Stimulated activated naive CD8-positive, alpha-beta T cell treated with anti-CD3 and anti-CD28 coated beads, Interleukin-15, amount 100 ng/mL, for 72 hours (primary cell): ENCODE data around the gene CHMP4A.
A peak's percentile ranks its signal among the peaks of the same experiment; 100 is the strongest.

ENCODE experiments used
- ATAC-seq: fragments of 150-1000 bp; cut with Tn5 transposase; 2 replicates; pipeline ENCODE4 v1.10.0; 2021; ENCODE audit warnings: mild to moderate bottlenecking, moderate library complexity
- DNase-seq, 2 donors: peaks; one replicate each; pipeline ENCODE4 v3.0.0; 2021 to 2022
- H3K27ac Mint-ChIP-seq, 2 donors: one replicate each; pipeline ENCODE4 v1.8.0; 2022; ENCODE audit warnings: mild to moderate bottlenecking in 2 of 2, mixed read lengths in 2 of 2, moderate library complexity in 2 of 2
- H3K27me3 Mint-ChIP-seq: one replicate; pipeline ENCODE4 v1.8.0; 2022; ENCODE audit warnings: mixed read lengths
- H3K4me1 Mint-ChIP-seq: one replicate; pipeline ENCODE4 v1.8.0; 2022; ENCODE audit warnings: mild to moderate bottlenecking, mixed read lengths
- H3K4me3 Mint-ChIP-seq, 2 donors: one replicate each; pipeline ENCODE4 v1.8.0; 2022; ENCODE audit warnings: mild to moderate bottlenecking in 2 of 2, mixed read lengths in 2 of 2, moderate library complexity in 1 of 2
- H3K9me3 Mint-ChIP-seq, 2 donors: one replicate each; pipeline ENCODE4 v1.8.0; 2022; ENCODE audit warnings: mixed read lengths in 2 of 2

Gene CHMP4A

DNA sequence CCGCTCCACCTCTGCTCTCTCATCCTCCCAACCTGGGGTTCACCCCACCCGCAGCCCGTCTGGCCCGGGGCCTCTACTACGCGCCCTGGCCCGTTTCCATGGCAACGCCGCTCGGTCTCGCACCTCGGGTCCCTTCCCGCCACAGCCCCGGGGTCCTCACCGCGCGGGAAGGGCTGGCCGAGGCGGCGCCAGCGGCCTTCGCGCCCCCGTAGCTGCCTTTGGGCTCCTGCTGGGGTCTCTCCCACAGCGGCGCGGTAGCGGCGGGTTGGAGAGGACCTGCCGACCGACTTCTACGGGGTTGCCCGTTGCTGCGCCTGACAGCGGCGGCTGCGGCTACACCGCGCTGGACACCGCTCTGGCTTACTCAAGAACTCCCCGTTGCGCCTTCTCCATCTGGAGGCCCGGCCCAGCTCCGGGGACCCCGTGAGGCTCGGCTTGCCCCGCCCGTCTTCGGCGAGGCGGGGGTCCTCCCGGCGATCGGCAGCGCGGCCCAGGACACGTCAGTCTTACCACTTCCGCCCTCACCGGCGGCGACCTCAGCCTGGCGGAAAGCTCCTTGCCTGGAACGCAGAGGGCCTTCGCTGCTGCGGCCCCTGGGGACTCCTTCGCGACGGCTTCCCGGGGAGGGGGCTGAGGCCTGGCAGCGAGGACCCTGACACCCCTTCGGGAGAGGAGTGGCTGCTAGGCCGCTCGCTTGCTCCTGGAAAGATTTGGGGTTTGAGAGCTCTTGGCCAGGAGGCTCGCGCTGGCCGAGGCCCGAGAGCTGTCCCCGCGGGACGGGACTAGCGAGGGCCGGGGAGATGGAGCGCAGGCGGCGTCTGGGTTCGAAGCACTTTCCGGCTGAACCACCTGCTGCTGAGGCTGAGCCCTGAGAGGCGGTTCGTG lies 17.9 kb downstream of the CHMP4A start, which contains the start of gene TM9SF1:
Gene TM9SF1 (minus strand): TSS at position 256 of the 885 bp plus-strand sequence. CDS start 422 bp downstream, outside the sequence.
- peak within 1 kb of the TSS; percentile 94 to 98 for H3K4me3 Mint-ChIP-seq
- peak within 1 kb of the TSS; percentile 99 to 100 for H3K27ac Mint-ChIP-seq
- DNase-seq: peak; percentile 86 to 90
- peaks cover 67% of the 10 kb centered on the region for H3K4me1 Mint-ChIP-seq
- ATAC-seq: peak; percentile 95
- no peaks in the 10 kb centered on the region for H3K9me3 Mint-ChIP-seq
- no peaks in the 10 kb centered on the region for H3K27me3 Mint-ChIP-seq

DNA sequence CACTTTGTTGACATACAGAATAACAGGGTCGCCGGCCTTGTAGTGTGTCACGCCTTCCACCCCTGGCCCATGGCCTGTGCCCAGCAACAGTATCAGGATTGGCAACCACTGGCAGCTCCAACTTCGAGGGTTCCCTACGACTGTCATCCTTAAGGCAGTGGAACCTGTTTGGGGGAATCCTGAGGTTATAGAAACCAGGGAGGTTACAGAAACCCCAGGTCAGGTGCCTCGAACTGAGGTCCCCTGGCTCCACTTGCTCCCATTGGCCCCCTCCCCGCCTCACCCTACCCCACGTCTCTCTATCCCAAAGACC lies 18.5 kb downstream of the CHMP4A start:
- ATAC-seq (no peak), DNase-seq (no peak)
- H3K4me3 Mint-ChIP-seq: peak overlapping the region; percentile 94 to 98
- peak overlapping the region; percentile 78 to 100 for H3K27ac Mint-ChIP-seq
- H3K4me1 Mint-ChIP-seq: peaks cover 72% of the 10 kb centered on the region
- no peaks in the 10 kb centered on the region for H3K27me3 Mint-ChIP-seq
- H3K9me3 Mint-ChIP-seq: no peaks in the 10 kb centered on the region

DNA sequence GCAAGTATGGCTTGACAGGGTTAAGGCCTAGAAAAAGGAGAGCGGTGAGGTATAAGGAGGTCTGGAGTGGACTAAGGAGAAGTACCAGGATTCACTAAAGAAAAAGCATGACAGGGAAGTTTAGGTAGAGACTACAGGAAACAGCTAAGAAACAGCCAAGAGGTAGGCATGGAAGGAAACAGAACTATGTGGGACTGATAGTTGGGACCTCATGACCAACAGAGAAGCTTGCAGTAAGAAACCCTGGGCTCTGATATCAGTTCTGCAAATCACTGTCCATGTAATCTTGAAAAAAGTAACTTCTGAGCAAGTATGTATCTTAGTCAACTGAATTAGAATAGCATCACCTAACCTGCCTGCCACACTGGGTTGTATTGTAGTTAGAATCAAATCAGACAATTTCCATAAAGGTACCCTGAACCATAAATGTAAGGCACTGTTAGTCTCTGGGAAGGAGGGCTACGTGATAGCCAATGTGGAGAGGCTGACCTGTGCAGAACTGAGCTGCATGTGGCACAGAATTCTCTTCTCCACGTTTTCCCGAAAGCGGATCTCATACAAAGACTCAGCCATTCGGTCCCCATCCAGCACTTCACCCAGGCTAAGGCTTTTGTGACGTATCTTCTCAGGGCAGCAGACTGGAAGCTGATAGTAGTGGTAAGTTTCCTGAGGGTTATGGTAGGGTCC lies 19.0 kb downstream of the CHMP4A start:
- Mint-ChIP-seq H3K27ac (peak overlapping the region in 1 of 2 donors; percentile 78), H3K9me3 (no peaks in the 10 kb centered on the region), H3K4me3 (peak overlapping the region; percentile 94 to 98), H3K27me3 (no peaks in the 10 kb centered on the region), H3K4me1 (peaks cover 72% of the 10 kb centered on the region)
- DNase-seq: no peak
- ATAC-seq: no peak

DNA sequence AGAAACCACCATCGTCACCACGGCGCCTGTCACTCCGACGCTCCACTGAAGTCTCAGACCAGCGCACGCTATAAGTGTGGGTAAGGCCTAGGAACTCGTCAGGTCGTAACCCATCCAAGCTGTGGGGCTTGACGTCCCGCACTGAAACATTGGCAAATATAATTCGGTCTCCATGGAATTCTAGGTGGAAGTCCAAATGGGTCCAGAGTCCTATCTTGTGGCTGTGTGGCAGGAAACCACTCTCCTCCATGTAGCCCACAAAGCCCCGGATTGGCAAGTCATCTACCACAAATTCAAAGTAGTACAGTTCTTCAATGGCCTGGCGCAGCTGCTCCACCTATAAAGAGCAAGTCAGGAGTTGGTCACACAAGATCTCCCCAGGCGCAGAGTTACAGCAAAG lies 20.4 kb downstream of the CHMP4A start:
- no peak for DNase-seq
- H3K4me1 Mint-ChIP-seq: peaks cover 74% of the 10 kb centered on the region
- no peak for ATAC-seq
- H3K27me3 Mint-ChIP-seq: no peaks in the 10 kb centered on the region
- no peaks in the 10 kb centered on the region for H3K9me3 Mint-ChIP-seq
- peak overlapping the region in 1 of 2 donors; percentile 65 for H3K27ac Mint-ChIP-seq
- no peak overlapping the region for H3K4me3 Mint-ChIP-seq

DNA sequence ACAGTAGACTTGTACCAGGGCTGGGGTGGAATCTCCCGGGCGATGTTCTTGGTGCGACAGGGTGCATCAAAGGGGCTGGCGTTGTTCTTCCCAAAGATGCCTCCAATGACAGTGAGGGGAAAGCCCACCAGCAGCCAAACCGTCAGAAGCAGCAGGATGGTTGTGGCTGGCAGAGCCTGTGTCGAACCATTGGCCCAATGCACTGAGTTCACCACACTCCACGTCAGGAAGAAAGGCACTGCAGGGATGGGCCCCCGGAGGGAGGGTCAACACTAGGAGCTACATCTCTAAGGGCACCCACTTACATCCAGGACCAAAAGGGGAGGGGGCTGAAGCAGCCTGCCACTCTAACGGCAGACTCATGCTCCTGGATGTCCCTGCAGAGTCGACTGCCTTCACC lies 22.9 kb downstream of the CHMP4A start:
- H3K27ac Mint-ChIP-seq: peak overlapping the region in 1 of 2 donors; percentile 79
- H3K4me1 Mint-ChIP-seq: peaks cover 72% of the 10 kb centered on the region
- H3K4me3 Mint-ChIP-seq: no peak overlapping the region

DNA sequence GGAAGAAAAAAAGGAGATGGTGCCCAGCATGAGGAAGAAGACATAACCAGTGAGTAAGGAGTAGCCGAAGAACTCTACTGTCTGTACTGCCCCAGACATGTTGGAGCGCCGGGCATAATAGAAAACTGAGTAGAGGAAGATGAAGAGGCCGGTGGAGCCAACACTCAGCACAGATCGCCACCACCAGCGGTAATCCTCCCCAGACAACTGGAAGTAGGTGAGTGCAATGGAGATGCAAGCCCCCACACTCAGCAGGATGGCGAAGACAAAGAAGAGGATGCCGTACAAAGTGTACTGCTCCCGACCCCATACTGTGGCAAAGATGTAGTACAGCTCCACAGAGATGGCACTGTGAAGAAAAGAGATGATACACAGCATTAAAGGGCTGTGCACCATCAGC lies 23.8 kb downstream of the CHMP4A start:
- DNase-seq: no peak
- peak overlapping the region in 1 of 2 donors; percentile 45 for H3K27ac Mint-ChIP-seq
- no peaks in the 10 kb centered on the region for H3K27me3 Mint-ChIP-seq
- H3K9me3 Mint-ChIP-seq: no peaks in the 10 kb centered on the region
- peaks cover 69% of the 10 kb centered on the region for H3K4me1 Mint-ChIP-seq
- H3K4me3 Mint-ChIP-seq: peak overlapping the region in 1 of 2 donors; percentile 88
- ATAC-seq: no peak

More for the DNA sequence above, 22.9 kb downstream of the CHMP4A start:
- Mint-ChIP-seq H3K9me3 (no peaks in the 10 kb centered on the region), H3K27me3 (no peaks in the 10 kb centered on the region)
- ATAC-seq (no peak), DNase-seq (no peak)

DNA sequence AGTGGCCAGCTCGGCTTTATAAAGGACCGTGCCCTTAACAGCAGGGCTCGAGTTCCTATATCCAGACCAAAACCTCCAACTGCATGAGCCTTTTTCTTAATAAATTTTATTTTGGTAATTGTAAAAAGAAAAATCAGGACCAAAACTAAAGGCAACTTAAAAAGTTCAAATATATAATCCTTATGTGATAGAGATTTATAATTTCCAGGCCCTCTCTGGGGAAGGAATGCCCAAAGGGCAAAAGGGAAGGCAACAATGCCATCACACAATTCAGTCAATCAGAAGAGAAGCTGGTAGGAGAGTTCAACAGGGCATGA lies 24.3 kb downstream of the CHMP4A start:
- H3K4me1 Mint-ChIP-seq: peaks cover 64% of the 10 kb centered on the region
- H3K27ac Mint-ChIP-seq: peak overlapping the region; percentile 45 to 93
- no peaks in the 10 kb centered on the region for H3K27me3 Mint-ChIP-seq
- DNase-seq (no peak), ATAC-seq (no peak)
- H3K9me3 Mint-ChIP-seq: no peaks in the 10 kb centered on the region
- H3K4me3 Mint-ChIP-seq: peak overlapping the region; percentile 88 to 97

DNA sequence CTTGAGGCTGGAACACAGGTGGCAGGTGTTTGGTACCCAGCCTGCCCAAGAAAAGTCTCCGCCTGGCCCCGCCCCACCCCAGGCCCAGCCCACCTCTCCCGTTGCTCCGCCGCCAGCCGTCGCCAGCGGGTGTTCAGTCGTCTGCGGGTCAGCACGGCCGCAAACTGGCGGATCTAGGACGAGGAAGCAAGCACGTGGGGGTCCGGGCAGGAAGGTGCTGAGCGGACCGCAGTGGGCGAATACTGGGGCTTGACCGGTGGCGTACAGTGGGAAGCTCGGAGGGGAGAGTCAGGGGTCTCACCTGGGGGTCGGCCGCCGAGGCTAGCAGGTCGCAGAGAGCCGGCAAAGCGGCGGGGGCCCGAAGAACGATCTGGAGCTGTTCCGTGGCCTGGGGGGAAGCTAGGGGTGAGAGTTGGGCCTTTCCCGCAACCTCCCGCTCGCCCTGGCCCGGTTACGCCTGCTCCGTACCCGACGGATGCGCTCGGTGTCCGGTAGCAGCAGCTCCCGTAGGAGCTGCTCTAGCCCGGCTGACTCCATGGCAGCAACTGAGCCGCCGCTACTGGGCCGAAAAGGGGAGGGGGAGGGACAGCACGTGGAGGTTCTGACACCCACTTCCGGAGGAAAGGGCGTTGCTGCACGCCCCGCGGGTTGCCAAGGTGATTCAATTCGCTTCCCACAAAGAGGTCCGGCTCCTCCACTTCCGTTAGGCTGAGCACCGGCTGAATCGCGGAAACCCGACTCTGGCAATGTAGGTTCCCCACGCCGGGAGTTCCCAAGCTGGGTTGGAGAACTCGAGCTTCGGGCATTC lies 24.8 kb downstream of the CHMP4A start, which contains the start of gene IPO4:
Gene IPO4 (minus strand): TSS at position 566 of the 808 bp plus-strand sequence. CDS start 29 bp downstream, at position 537.
- H3K27me3 Mint-ChIP-seq: no peaks in the 10 kb centered on the region
- ATAC-seq: peak; percentile 97
- H3K4me1 Mint-ChIP-seq: peaks cover 62% of the 10 kb centered on the region
- peak within 1 kb of the TSS; percentile 45 to 93 for H3K27ac Mint-ChIP-seq
- H3K9me3 Mint-ChIP-seq: no peaks in the 10 kb centered on the region
- peak; percentile 90 to 95 for DNase-seq
- peak within 1 kb of the TSS; percentile 88 to 97 for H3K4me3 Mint-ChIP-seq

GRCh38 chr14:24187539-24187915 lies 25.8 kb downstream of the CHMP4A start:
- H3K9me3 Mint-ChIP-seq: no peaks in the 10 kb centered on the region
- ATAC-seq (no peak), DNase-seq (no peak)
- peak overlapping the region; percentile 88 to 97 for H3K4me3 Mint-ChIP-seq
- peak overlapping the region in 1 of 2 donors; percentile 45 for H3K27ac Mint-ChIP-seq
- H3K4me1 Mint-ChIP-seq: peaks cover 64% of the 10 kb centered on the region
- no peaks in the 10 kb centered on the region for H3K27me3 Mint-ChIP-seq

DNA sequence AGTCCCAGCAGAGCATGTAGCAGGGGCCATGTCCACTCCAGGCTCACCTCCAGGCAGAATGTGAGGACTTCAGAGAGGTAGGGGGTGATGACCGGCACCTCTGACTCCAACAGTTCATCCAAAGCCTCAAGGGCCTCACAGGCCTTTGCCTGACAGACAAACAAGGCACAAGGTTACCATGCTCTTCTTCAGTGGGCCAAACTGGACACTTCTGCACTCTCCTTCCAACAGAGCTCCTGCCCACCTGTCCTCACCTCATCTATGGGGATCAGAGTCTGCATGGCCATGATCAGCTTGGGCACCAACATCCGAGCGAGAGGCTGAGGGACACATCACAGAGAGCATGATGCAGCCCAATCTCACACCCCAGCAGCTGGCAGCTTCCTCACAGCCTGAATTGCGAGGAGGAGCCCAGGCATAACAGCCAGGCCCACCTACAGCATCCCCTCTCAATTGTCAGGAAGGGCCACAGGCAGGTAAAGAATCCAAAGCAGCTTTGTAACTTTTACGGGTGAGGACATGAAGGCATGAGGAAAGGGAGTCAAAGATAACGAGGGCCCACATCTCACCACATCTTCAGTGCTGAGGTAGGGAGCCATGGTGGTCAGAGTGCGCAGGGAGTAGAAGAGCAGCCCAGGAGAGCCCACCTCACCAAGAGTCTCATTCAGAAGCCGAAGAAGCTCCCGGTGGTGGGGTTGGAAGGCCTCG lies 26.3 kb downstream of the CHMP4A start:
- Mint-ChIP-seq H3K9me3 (no peaks in the 10 kb centered on the region), H3K27me3 (no peaks in the 10 kb centered on the region), H3K27ac (peak overlapping the region in 1 of 2 donors; percentile 65), H3K4me1 (peaks cover 64% of the 10 kb centered on the region), H3K4me3 (peak overlapping the region; percentile 68 to 97)
- DNase-seq: no peak
- no peak for ATAC-seq

DNA sequence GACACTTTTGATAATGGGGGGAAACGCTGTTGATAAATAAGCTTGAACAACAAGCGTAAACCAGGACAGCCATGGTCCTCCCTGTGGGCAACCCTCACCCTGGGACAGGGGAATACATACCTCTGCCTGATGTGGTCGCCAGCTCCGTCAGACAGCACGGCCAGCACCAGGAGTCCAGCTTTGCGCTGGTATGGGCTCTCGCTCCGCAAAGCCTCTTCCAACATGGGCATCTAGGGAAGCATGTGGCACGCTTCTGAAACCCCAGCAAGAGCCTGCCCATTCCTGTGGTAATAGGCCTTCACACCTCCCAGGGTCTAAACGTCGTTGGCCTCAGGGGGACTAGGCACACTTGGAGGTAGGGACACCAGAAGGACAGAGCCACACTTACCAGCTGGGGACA lies 27.5 kb downstream of the CHMP4A start:
- no peak overlapping the region for H3K4me3 Mint-ChIP-seq
- H3K27me3 Mint-ChIP-seq: no peaks in the 10 kb centered on the region
- peaks cover 63% of the 10 kb centered on the region for H3K4me1 Mint-ChIP-seq
- no peak for ATAC-seq
- peak overlapping the region in 1 of 2 donors; percentile 5 for H3K27ac Mint-ChIP-seq
- no peak for DNase-seq
- H3K9me3 Mint-ChIP-seq: no peaks in the 10 kb centered on the region

DNA sequence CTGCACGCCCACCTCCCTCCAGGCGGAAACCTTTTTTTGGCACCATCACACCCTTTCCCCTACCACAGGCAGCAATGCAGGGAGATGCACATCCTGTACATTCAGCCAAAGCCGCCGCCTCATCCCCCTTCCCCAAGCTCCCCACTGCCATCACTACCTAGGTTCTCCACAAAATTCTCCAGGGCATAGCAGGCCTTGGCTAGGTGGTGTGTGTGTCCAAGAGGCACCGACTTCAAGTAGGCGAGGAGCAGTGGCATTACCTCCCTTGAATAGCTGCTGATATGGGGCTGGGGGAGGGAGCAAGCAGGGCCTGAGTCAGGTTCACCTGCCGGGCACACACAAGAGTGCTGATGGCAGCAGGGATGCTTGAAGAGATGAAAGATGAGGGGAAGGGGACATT lies 28.3 kb downstream of the CHMP4A start:
- no peaks in the 10 kb centered on the region for H3K9me3 Mint-ChIP-seq

DNA sequence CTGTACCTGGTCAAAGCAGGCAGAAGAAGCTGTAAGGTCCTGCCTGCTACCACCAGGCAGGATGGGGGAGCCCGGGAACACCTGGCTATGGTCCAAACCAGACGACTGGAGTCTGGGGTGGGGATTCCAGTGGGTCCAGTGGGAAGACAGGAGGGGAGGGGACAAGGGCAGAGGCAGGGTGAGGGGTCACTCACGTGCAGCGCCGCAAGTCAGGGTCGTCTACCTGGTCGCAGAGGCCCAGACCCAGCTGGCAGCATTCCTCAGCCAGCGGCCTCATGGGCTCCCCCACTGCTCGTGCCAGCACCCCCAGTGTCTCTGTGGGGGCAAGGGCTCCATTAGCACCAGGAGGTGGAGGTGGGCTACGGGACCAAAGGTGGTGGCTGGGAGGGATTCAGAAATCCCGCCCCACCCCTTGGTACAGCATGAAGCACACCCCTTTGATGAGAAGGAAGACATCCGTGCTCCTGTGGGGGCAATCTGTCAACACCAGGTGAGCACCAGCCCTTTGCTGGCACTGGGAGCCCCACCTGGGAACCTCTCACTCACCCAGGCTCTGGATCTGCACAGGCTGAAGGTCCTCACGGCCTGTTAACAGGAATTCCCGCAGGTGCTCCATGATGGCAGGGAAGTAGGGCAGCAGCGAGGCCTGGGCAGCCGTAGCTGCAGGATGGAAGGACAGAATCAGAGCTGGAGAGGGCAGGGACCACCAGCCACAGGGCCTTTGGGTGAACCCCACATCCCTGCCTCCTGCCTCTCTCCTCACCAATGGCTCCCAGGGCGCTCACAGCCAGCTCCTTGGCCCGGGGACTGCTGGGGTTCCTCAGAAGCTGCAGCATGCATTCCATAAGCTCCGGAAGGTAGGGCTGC lies 29.0 kb downstream of the CHMP4A start:
- Mint-ChIP-seq H3K27ac (peak overlapping the region in 1 of 2 donors; percentile 87), H3K9me3 (no peaks in the 10 kb centered on the region), H3K4me3 (no peak overlapping the region), H3K27me3 (no peaks in the 10 kb centered on the region), H3K4me1 (peaks cover 55% of the 10 kb centered on the region)
- ATAC-seq (no peak), DNase-seq (no peak)

More for the DNA sequence above, 28.3 kb downstream of the CHMP4A start:
- no peak overlapping the region for H3K4me3 Mint-ChIP-seq
- DNase-seq (no peak), ATAC-seq (no peak)
- H3K4me1 Mint-ChIP-seq: peaks cover 58% of the 10 kb centered on the region
- H3K27ac Mint-ChIP-seq: peak overlapping the region in 1 of 2 donors; percentile 87
- no peaks in the 10 kb centered on the region for H3K27me3 Mint-ChIP-seq

DNA sequence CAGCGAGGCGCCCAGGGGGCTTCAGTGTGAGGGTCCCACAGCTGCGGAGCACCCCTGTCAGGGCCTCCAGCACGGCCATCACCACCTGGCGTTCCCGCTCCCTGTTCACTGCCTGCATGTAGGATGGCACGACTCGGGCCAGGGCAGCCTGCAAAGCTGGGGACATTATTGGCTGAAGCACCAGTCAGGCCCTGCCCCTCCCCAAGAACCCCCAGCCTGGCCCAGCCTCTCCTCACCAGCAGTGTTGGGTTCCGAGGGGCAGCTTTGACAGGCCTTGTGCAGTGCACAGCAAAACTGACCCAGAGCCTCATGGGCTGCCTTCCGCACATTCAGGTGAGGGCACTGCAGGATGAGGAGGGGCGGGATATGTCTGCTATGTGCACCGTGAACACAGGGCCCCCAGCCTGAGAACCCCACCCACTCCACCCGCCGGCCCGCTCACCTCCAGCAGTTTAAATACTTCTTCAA lies 30.2 kb downstream of the CHMP4A start:
- ATAC-seq (no peak), DNase-seq (no peak)
- no peaks in the 10 kb centered on the region for H3K9me3 Mint-ChIP-seq
- H3K4me3 Mint-ChIP-seq: no peak overlapping the region
- no peaks in the 10 kb centered on the region for H3K27me3 Mint-ChIP-seq
- H3K4me1 Mint-ChIP-seq: peaks cover 47% of the 10 kb centered on the region
- no peak overlapping the region for H3K27ac Mint-ChIP-seq
